H1 (cell line): ENCODE results near the gene KCTD19. TPM values are rescaled to one million over a fixed set of nuclear protein-coding genes. Genes with fewer than 3 reads are reported as not detected.
A peak's percentile ranks its signal among the peaks of the same experiment; 100 is the strongest.

Source experiments
- CTCF ChIA-PET: fragments of 300-600 bp; sonication (Branson Sonifier 250); formaldehyde crosslinking; loops from one replicate; lab custom pipeline; 2021; ENCODE audit not compliant: partially characterized antibody; lab: Charles Lee
- POLR2A ChIA-PET: fragments of 300-600 bp; sonication (Branson Sonifier 250); formaldehyde crosslinking; loops from one replicate; lab custom pipeline; 2021; ENCODE audit warnings: inconsistent platforms; ENCODE audit not compliant: partially characterized antibody; lab: Charles Lee
- DNase-seq, 2 experiments: peaks; one replicate each; pipeline versions ENCODE4 v3.0.0 to v3.0.0-alpha.2; 2010 to 2022; ENCODE audit warnings: low spot score in 2 of 2, low read depth in 1 of 2, mixed read lengths in 1 of 2
- FAIRE-seq: peaks from 2 replicates; lab custom pipeline; 2011; peaks lifted over from hg19 to GRCh38; lab: Jason Lieb, UNC
- H2AFZ ChIP-seq: 2 replicates; pipeline ENCODE4 v1.8.1; 2012; ENCODE audit warnings: low read length, inconsistent platforms
- H2AK5ac ChIP-seq: 2 replicates; pipeline ENCODE4 v1.6.1; 2013; ENCODE audit warnings: low read depth, low read length
- H2BK120ac ChIP-seq: replicated peaks from 2 replicates; pipeline ENCODE3; 2013; ENCODE audit warnings: low read depth, low read length, inconsistent platforms
- H2BK12ac ChIP-seq: 2 replicates; pipeline ENCODE4 v1.6.1; 2013; ENCODE audit warnings: low read depth, low read length
- H2BK15ac ChIP-seq: 2 replicates; pipeline ENCODE4 v1.6.1; 2013; ENCODE audit warnings: low read length
- H2BK20ac ChIP-seq: 2 replicates; pipeline ENCODE4 v1.6.1; 2013; ENCODE audit warnings: low read length
- H2BK5ac ChIP-seq: 2 replicates; pipeline ENCODE4 v1.6.1; 2013; ENCODE audit warnings: low read depth, low read length
- H3K14ac ChIP-seq: 2 replicates; pipeline ENCODE4 v1.6.1; 2013; ENCODE audit warnings: inconsistent platforms; ENCODE audit not compliant: insufficient read length
- H3K18ac ChIP-seq: 2 replicates; pipeline ENCODE4 v1.6.1; 2013; ENCODE audit warnings: low read length; ENCODE audit errors: extremely low read depth
- H3K23ac ChIP-seq: 2 replicates; pipeline ENCODE4 v1.6.1; 2013; ENCODE audit warnings: inconsistent platforms; ENCODE audit not compliant: insufficient read length
- H3K23me2 ChIP-seq: 2 replicates; pipeline ENCODE4 v1.6.1; 2013; ENCODE audit warnings: low read depth, low read length
- H3K27ac ChIP-seq: 2 replicates; pipeline ENCODE4 v1.6.1; 2011; ENCODE audit warnings: low read depth, low read length, inconsistent platforms
- H3K27me3 ChIP-seq, 4 experiments: replicated peaks in 1 of 4; 1 replicate in 1 of 4; 2 replicates in 3 of 4; pipeline versions ENCODE4 v1.6.1 to v1.8.1; 2011 to 2013; ENCODE audit warnings: low read length in 3 of 4, mild to moderate bottlenecking in 3 of 4, inconsistent platforms in 2 of 4, mixed read lengths in 2 of 4, moderate library complexity in 1 of 4; ENCODE audit not compliant: control insufficient read depth in 3 of 4, insufficient read depth in 3 of 4; ENCODE audit errors: extremely low read depth in 1 of 4
- H3K36me3 ChIP-seq, 4 experiments: 2 replicates each; pipeline versions ENCODE4 v1.6.1 to v1.8.1; 2011 to 2013; ENCODE audit warnings: mild to moderate bottlenecking in 4 of 4, low read length in 3 of 4, moderate library complexity in 2 of 4, control low read depth in 1 of 4, inconsistent platforms in 1 of 4; ENCODE audit not compliant: insufficient read depth in 4 of 4, control insufficient read depth in 2 of 4
- H3K4ac ChIP-seq: replicated peaks from 2 replicates; pipeline ENCODE3; 2013; ENCODE audit warnings: low read length, low read depth, mixed read lengths, inconsistent platforms; ENCODE audit not compliant: insufficient read length
- H3K4me1 ChIP-seq, 4 experiments: replicated peaks in 1 of 4; 1 replicate in 1 of 4; 2 replicates in 3 of 4; pipeline versions ENCODE4 v1.6.1 to v1.8.1; 2011 to 2013; ENCODE audit warnings: low read length in 3 of 4, inconsistent platforms in 2 of 4, mixed read lengths in 1 of 4; ENCODE audit not compliant: insufficient read depth in 4 of 4, control insufficient read depth in 3 of 4
- H3K4me2 ChIP-seq, 2 experiments: 2 replicates each; pipeline versions ENCODE4 v1.6.1 to v1.8.1; 2011 to 2013; ENCODE audit warnings: low read depth in 2 of 2, low read length in 2 of 2, control low read depth in 1 of 2, inconsistent platforms in 1 of 2, mild to moderate bottlenecking in 1 of 2; ENCODE audit not compliant: insufficient read depth in 1 of 2
- H3K4me3 ChIP-seq, 4 experiments: fragments of 200-600, 300-600 bp in 1 of 4; sonication (generic), shearing (Covaris generic), sonication (Bioruptor Twin) in 1 of 4; 2 replicates each; pipeline versions ENCODE4 v1.5.1 to v1.8.1; 2011 to 2016; ENCODE audit warnings: low read length in 4 of 4, low read depth in 3 of 4, control low read depth in 2 of 4, inconsistent platforms in 2 of 4, mild to moderate bottlenecking in 2 of 4, mixed read lengths in 1 of 4, moderate library complexity in 1 of 4; ENCODE audit not compliant: insufficient read depth in 2 of 4; ENCODE audit errors: extremely low read depth in 1 of 4
- H3K56ac ChIP-seq: replicated peaks from 2 replicates; pipeline ENCODE3; 2013; ENCODE audit warnings: low read depth, mild to moderate bottlenecking, mixed read lengths, low read length, inconsistent platforms; ENCODE audit not compliant: insufficient read length
- H3K79me1 ChIP-seq: 2 replicates; pipeline ENCODE4 v1.6.1; 2013; ENCODE audit warnings: low read depth, low read length, control low read depth
- H3K79me2 ChIP-seq, 2 experiments: 2 replicates each; pipeline versions ENCODE4 v1.6.1 to v1.8.1; 2012 to 2013; ENCODE audit warnings: low read length in 2 of 2, mild to moderate bottlenecking in 2 of 2, inconsistent platforms in 1 of 2; ENCODE audit not compliant: insufficient read depth in 2 of 2, control insufficient read depth in 1 of 2
- H3K9ac ChIP-seq, 4 experiments: replicated peaks in 1 of 4; 1 replicate in 1 of 4; 2 replicates in 3 of 4; pipeline versions ENCODE4 v1.6.1 to v1.8.1; 2011 to 2013; ENCODE audit warnings: low read depth in 3 of 4, low read length in 3 of 4, control low read depth in 2 of 4, mild to moderate bottlenecking in 2 of 4, moderate library complexity in 2 of 4, inconsistent platforms in 1 of 4; ENCODE audit errors: extremely low read depth in 1 of 4
- H3K9me3 ChIP-seq, 2 experiments: 2 replicates each; pipeline versions ENCODE4 v1.6.1 to v1.8.1; 2012 to 2013; ENCODE audit warnings: mild to moderate bottlenecking in 2 of 2, moderate library complexity in 2 of 2, control low read depth in 1 of 2, inconsistent platforms in 1 of 2, low read depth in 1 of 2, low read length in 1 of 2, mixed read lengths in 1 of 2; ENCODE audit not compliant: insufficient read depth in 2 of 2
- H4K20me1 ChIP-seq, 2 experiments: replicated peaks in 1 of 2; 2 replicates each; pipeline versions ENCODE3 to v1.8.1; 2011 to 2013; ENCODE audit warnings: inconsistent platforms in 2 of 2, low read length in 2 of 2, mild to moderate bottlenecking in 1 of 2; ENCODE audit not compliant: insufficient read depth in 2 of 2, control insufficient read depth in 1 of 2
- H4K5ac ChIP-seq: 2 replicates; pipeline ENCODE4 v1.6.1; 2013; ENCODE audit warnings: low read length, low read depth, mixed read lengths, inconsistent platforms; ENCODE audit not compliant: insufficient read length
- H4K8ac ChIP-seq: 2 replicates; pipeline ENCODE4 v1.8.0; 2013; ENCODE audit warnings: mild to moderate bottlenecking, moderate library complexity, low read length, inconsistent platforms; ENCODE audit not compliant: insufficient read depth; ENCODE audit errors: extremely low read depth
- H4K91ac ChIP-seq: replicated peaks from 2 replicates; pipeline ENCODE3; 2013; ENCODE audit warnings: low read length, mixed read lengths, inconsistent platforms; ENCODE audit not compliant: insufficient read length
- CHD1 ChIP-seq: IDR thresholded peaks from 2 replicates; pipeline ENCODE4 v1.6.1; 2012; ENCODE audit warnings: low read depth, low read length, improper control_type of control experiment
- CREB1 ChIP-seq: IDR thresholded peaks from 2 replicates; pipeline ENCODE4 v1.6.1; 2012; ENCODE audit warnings: inconsistent platforms
- CTCF ChIP-seq, 3 experiments: IDR thresholded peaks; 1 replicate in 2 of 3; 2 replicates in 1 of 3; pipeline versions ENCODE4 v1.5.1 to v1.6.1; 2011; ENCODE audit warnings: low read length in 3 of 3, mild to moderate bottlenecking in 3 of 3, inconsistent platforms in 2 of 3, low read depth in 1 of 3, moderate library complexity in 1 of 3; ENCODE audit not compliant: insufficient read depth in 1 of 3; ENCODE audit errors: control extremely low read depth in 1 of 3
- EGR1 ChIP-seq: IDR thresholded peaks from 2 replicates; pipeline ENCODE4 v1.6.1; 2011; ENCODE audit warnings: low read depth, low read length, borderline replicate concordance
- RAD21 ChIP-seq, 2 experiments: IDR thresholded peaks in 1 of 2; conservative IDR thresholded peaks in 1 of 2; 2 replicates each; pipeline ENCODE4 v1.6.1; 2011; ENCODE audit warnings: low read depth in 2 of 2, low read length in 2 of 2, improper control_type of control experiment in 1 of 2, inconsistent platforms in 1 of 2, mild to moderate bottlenecking in 1 of 2, moderate library complexity in 1 of 2
- WGBS, 2 experiments: shearing (Covaris generic) in 1 of 2; methylation state at CpG; one replicate each; pipeline versions ENCODE4 v1.1.6 to v1.1.7; 2013 to 2015; ENCODE audit warnings: low lambda C conversion rate in 2 of 2, mixed read lengths in 2 of 2, inconsistent platforms in 1 of 2, low coverage in 1 of 2, missing lambda C conversion rate in 1 of 2; ENCODE audit not compliant: insufficient replicate concordance in 2 of 2, insufficient coverage in 1 of 2, insufficient read length in 1 of 2; ENCODE audit errors: extremely low coverage in 1 of 2, missing lambda C conversion rate in 1 of 2; 5-methylcytosine and 5-hydroxymethylcytosine counted together
- polyA plus RNA-seq, 7 experiments: library from polyadenylated mRNA; depleted of rRNA in 3 of 7; stranded (reverse) in 5 of 7; unstranded in 2 of 7; fragments of >200 nt in 5 of 7; fragments of 200-250 nt in 2 of 7; gene quantifications; 1 replicate in 5 of 7; 2 replicates in 1 of 7; 4 replicates in 1 of 7; pipeline versions ENCODE4 v1.2.1 to v1.2.3, GENCODE V29; 2011 to 2013; ENCODE audit warnings: missing spikeins in 2 of 7, mixed read lengths in 2 of 7
- total RNA-seq: library from RNA; stranded (reverse); fragmentation: NEBNext Ultra II Directional; extraction: Animal tissue kit (Norgen Biotek cat#: 25700); gene quantifications from 2 replicates; pipeline ENCODE4 v1.2.1, GENCODE V29; 2021

KCTD19 gene
- total and polyA plus RNA-seq, 2 of the 8 experiments (the other 6 are each of a cell fraction or from before 2014, with no cell fraction given) = 0.06 to 0.24 TPM

DNA sequence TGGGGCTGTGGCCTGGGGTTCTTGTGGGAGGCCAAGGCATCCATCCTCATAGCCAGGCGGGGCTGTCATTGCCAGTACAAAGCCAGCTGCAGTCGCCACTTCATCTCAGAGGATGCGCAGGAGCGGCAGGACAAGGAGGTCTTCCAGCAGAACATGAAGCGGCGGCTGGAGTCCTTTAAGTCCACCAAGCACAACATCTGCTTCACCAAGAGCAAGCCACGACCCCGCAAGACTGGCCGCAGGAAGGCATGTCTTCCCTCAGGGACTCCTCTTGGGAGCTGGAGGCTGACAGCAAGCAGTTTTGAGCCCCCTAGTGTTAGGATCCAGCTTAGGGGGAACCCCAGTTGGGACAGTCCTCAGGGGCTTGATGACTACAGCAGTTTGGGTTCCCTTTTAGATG lies 62.3 kb downstream of the KCTD19 start:
- no peak overlapping the region for H3K18ac ChIP-seq
- H3K14ac ChIP-seq = no peak overlapping the region
- ChIA-PET POLR2A (interaction anchor here (0.5 to 2.8 kb wide), 6 partner anchors 10 to 66 kb away, joined by 3 to 12 read pairs (median 4); partner anchors contain the start of gene SLC9A5), CTCF (interaction anchor here (0.7 to 14.4 kb wide), 15 partner anchors 10 to 298 kb away, joined by 3 to 217 read pairs (median 3); partner anchors contain the start of genes FHOD1, KCTD19, LRRC36 and PLEKHG4)
- H3K27me3 ChIP-seq = no peaks in the 10 kb centered on the region; a peak in 1 of 7 replicates
- no peak overlapping the region for H2AFZ ChIP-seq
- no peaks in the 10 kb centered on the region; a peak in 1 of 7 replicates for H3K4me1 ChIP-seq
- H2BK12ac ChIP-seq = no peak overlapping the region
- TF ChIP-seq CTCF (IDR thresholded peaks at IDR 0.05; ENCODE audit: control extremely low read depth in 1 of 3, insufficient read depth in 1 of 3, low read depth in 1 of 3, low read length in 3 of 3) (peak; percentile 40 to 52 (median 49)), CHD1 (no peak), RAD21 (IDR thresholded peaks at IDR 0.05 in 1 of 2, conservative IDR thresholded peaks at IDR 0.05 in 1 of 2; ENCODE audit: low read depth in 2 of 2, low read length in 2 of 2) (peak in 1 of 2 experiments; percentile 39; a peak in 2 of 4 replicates), CREB1 (no peak), EGR1 (no peak)
- no peak overlapping the region for H3K9ac ChIP-seq
- WGBS, 2 experiments = 91% methylated on average over 9 of the region's 9 CpGs; no CpG with 5 or more reads in 1 of the 2 experiments
- H3K56ac ChIP-seq = no peak overlapping the region
- no peak overlapping the region for H4K5ac ChIP-seq
- H4K20me1 ChIP-seq = peaks cover 2% of the 10 kb centered on the region in 2 experiments
- no peaks in the 10 kb centered on the region for H3K23me2 ChIP-seq
- no peak overlapping the region for H2BK15ac ChIP-seq
- H2BK120ac ChIP-seq = no peak overlapping the region
- no peak overlapping the region for H2AK5ac ChIP-seq
- no peaks in the 10 kb centered on the region for H3K79me1 ChIP-seq
- no peak overlapping the region for H3K4me3 ChIP-seq
- H3K23ac ChIP-seq = no peak overlapping the region
- no peak overlapping the region for H3K27ac ChIP-seq
- no peak for FAIRE-seq
- H4K91ac ChIP-seq = no peak overlapping the region
- H2BK20ac ChIP-seq = no peak overlapping the region
- H2BK5ac ChIP-seq = no peak overlapping the region
- no peak overlapping the region for H3K4me2 ChIP-seq
- H3K36me3 ChIP-seq = no peaks in the 10 kb centered on the region
- H4K8ac ChIP-seq = no peak overlapping the region
- H3K9me3 ChIP-seq = no peaks in the 10 kb centered on the region
- H3K4ac ChIP-seq = no peak overlapping the region
- H3K79me2 ChIP-seq = no peaks in the 10 kb centered on the region
- DNase-seq = peak in 1 of 2 experiments; percentile 58
